GM21367 (cell line): ENCODE measurements around the gene SCARB1.

Source experiments
- ATAC-seq: cut with Tn5 transposase; IDR thresholded peaks from one replicate; pipeline ENCODE4 v1.9.1; 2021; ENCODE audit not compliant: unreplicated experiment

Gene SCARB1

DNA sequence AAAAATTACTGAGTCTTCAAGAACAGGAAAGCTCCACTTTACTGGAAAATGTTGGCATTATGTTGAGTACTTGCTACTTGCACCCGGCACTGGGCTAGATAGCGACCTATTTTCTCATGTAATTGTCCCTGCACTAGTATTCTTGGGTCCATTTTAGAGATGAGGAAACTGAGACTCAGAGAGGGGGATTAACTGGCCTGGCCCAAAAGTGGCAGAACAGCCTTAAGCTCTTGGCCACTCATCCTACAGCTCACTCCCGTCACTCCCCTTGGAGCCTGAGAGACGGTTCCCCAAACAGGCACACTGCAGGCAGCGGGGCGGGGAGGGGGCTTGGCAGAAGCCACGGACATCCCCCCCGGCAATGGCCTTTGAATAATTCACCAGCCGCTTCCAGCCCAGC lies 113.9 kb downstream of the SCARB1 start:
- ATAC-seq, result no peak

DNA sequence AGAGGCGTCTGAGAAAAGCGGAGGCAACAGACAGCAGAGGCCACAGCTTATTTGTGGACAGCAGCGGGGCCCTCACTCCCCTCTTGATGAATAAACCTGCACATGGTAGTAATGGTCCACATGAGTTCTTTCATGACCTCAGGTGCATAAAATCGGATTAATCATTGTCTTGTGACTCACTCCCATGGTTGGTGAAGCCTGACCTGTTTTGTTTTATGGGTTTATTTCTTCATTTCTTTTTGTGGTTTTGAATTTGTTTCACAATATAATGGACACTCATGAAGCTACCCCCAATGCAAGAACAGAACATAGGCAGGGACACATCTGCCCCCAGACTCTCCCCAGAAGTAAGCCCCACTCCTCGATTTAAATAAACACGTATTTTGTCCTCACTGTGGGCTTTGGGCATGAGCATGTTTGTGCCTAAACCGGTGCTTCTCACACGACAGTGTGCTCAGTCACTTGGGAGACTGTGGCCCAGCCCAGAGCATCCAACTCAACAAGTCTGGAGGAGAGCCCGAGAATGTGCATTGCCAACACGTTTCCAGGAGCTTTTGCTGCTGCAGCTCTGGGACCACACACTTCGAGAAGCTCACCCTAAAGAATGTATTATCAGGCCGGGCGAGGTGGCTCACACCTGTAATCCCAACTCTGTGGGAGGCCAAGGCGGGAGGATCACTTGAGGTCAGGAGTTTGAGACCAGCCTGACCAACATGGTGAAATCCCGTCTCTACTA lies 116.1 kb downstream of the SCARB1 start:
- ATAC-seq, result no peak

DNA sequence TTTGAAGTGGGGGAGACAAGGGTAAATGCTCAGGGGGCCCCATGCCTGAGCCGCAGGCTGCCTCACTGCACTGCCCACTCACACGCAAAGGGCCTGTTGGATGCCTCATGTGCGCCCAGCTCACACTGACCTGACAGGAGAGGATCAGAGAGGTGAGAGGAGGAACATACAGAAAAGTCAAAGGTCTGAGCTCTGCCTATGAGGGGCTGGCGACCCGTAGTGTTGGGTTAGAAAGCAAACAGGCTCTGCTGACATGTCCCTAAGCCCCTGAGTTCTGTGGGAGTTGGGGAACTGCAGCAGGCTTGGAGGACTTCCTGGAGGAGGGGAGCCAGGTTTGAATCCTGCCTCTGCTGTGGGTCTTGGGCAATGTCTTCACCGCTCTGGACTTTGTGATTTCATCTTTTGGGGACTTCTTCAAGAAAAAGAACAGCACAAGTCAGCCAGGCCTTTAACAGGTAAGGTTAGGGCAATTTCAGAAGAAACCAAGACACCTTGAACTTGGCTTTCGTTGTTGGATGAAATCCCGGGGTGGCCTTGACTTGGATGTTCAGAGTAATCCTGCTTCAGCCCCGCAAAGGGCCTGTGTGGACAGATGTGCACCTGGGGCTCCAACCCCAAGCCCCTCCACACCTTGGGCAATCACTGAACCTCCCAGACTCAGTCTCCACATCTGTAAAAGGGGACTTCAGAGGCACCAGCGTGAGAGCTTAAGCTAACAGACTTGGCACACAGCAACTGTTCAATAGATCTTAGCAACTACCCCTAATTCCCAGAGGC lies 116.8 kb downstream of the SCARB1 start:
- ATAC-seq, result no peak

DNA sequence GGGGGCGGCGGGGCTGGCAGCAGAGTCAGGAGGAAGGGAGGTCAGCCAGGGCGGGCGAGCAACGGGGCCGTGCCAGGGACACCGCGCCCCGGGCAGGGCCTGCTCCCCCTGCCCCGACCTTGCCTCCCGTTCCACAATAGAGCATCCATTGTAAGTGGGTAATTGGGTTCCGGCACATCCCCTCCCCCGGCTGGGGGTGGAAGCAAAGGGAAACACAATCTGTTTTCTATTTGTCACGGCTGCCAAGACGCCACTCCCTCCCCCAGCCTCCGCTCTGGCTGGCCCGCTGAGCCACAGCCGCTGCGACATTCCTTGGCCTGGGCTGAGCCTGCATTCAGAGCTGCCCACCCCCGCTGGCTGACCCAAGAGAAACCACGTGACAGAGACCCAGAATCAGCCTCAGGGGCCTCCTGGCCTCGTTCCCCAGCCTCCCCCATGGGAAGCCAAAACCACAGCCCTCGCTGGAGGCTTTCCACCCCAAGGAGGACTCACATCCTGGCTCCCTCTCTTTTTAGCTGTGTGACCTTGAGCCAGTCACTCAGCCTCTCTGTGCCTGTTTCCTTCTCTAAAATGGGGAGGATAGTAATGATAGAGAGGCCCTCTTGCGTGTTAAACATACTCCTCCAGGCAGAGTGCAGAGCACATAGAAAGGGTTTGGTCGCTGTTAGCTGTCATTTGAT lies 117.6 kb downstream of the SCARB1 start:
- no peak for ATAC-seq

DNA sequence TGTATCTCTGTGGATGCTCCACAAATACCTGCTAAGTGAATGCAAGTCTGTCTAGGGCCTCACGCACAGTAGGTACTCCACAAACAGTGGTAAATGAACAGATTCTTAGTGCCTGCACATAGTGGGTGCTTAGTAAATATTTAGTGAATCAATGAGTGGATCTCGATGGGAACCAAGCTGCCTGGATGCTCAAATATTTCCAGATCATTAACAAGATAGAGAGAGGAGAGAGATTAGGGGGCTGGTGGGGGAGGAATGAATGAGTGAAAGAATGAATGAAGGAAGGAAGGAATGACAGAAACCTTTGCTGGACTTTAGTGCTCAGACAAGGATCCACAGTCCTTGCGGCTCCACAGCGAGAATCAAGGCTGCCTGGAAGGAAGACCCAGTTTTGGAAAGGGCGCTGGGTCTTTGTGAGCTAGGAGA lies 118.2 kb downstream of the SCARB1 start:
- ATAC-seq, result no peak

DNA sequence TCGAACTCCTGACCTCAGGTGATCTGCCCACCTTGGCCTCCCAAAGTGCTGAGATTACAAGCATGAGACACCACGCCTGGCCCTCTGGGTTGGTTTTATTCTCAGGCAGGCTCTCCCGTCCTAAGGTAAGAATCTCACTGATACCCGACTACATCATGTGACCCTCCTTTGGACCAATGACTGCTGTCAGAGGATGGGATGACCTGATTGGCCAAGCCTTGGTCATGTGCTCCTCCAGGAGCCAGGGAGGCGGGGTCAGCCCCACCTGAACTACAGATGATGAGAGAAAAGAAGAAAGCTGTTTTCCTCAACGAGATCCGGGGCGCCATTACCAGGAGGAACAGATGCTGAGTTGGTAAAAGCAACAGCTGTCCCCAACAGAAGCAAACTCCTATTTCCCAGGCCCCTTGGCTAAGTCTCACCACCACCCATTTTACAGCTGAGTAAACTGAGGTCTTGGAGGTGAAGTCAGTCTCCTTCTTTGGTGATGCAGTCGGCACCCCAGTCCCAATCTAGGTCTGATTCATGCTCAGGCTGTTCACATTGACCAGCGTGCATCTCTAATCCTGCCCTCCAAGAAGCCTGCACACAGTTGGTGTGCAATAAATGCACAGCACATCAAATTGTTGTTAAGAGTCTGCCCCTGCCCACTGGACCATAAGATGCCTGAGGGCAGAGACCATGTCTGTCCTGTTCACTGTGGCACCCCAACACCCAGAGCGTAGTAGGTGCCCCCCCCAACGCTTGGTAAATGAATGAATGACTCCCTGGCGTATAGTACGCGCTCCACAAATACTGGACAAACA lies 118.8 kb downstream of the SCARB1 start:
- no peak for ATAC-seq

DNA sequence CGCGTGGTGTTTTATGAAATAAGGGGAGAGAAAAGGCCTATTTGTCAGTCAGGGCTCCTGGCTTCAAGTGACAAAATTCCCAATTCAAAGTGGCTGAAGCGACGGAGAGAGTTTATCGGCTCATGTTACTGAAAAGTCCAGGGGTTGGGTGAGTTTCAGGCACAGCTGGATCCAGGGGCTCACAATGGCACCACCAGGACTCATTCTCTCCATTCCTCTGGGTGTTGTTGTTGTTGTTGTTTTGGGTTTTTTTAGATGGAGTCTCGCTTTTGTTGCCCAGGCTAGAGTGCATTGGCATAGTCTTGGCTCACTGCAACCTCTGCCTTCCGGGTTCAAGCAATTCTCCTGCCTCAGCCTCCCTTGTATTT lies 119.4 kb downstream of the SCARB1 start:
- no peak for ATAC-seq

DNA sequence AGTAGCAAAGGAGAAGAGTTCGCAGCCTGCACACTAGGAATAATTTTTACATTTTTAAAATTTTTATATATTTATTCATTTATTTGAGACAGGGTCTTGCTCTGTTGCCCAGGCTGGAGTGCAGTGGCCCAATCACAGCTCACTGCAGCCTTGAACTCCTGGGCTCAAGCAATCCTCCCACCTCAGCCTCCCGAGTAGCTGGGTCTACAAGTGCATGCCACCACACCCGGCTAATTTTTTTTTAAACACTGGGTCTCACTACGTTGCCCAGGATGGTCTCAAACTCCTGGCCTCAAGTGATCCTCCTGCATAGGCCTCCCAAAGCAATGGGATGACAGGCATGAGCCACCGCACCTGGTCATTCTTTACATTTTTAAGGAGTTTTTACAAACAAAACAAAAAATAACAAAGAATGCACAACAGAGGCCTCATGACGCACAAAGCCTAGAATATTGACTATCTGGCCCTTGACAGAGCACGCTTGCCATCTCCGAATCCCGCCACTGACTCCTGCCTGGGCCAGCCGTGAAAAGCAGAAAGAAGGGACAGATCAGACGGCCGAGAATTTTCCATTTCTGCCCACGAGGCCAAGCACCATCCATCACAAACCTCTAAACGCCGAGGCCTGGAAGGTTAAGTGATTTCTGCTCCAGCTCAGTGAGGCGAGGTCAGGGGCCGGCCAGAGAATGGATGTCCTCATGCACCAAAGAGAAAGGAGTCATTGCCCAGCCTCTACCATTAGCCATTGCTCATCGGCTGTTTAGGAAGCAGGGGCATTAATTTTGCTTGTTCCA lies 120.0 kb downstream of the SCARB1 start:
- no peak for ATAC-seq

DNA sequence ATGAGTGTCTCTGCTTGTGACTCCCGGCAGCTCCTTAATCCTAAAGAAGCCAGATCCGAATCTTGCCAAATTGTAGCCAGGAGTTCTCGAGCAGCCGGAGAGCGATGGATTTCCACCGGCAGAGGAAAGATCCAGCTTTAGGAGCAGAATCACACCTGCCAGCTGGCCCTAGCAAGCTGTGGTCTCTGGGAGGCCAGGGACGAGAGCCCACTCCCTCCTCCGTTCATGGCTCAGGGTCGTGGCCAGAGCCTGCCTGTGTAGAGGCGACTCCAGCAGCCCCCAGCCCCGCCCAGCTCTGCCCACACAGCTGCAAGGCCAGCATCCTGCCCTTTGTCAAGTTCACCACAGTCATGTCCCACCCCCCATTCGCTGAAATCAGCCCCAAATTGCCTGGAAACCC lies 121.0 kb downstream of the SCARB1 start:
- ATAC-seq, result no peak

DNA sequence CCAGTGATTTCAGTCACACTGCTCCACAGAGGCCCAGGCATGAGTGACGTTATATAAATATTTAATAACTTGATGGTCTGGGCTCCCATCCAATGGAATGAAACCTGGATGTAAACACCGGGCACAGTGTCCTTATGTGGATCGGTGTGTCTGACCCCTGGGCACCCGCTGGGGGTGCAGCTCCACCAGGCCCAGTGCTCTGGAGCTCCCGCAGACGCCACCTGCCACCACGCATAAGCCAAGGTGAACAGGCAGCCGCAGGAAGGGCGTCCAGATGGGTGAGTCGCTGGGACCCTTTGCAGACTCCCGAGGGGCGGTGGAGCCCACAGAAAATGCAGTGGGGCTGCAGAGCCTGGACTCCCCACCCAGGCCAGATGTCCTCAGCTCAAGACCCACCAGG lies 121.6 kb downstream of the SCARB1 start:
- no peak for ATAC-seq

DNA sequence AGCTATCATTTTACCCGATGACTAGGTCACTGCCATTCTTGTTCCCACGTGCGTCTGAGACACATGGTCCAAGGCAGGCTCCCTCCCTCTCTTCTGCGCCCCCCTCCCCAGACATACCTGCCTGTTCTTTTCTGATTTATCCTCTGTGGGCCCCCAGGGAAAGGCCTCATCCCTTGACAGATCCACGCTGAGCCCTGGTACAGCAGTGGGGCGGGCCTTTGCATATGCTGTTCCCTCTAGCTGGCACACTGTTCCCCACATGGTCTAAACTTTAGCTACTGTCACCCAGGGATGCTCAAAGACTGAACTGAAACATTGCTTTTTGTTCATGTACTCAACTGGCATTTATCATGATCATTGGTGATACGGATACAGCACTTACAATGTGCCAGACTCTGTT lies 122.5 kb downstream of the SCARB1 start:
- ATAC-seq, result no peak

DNA sequence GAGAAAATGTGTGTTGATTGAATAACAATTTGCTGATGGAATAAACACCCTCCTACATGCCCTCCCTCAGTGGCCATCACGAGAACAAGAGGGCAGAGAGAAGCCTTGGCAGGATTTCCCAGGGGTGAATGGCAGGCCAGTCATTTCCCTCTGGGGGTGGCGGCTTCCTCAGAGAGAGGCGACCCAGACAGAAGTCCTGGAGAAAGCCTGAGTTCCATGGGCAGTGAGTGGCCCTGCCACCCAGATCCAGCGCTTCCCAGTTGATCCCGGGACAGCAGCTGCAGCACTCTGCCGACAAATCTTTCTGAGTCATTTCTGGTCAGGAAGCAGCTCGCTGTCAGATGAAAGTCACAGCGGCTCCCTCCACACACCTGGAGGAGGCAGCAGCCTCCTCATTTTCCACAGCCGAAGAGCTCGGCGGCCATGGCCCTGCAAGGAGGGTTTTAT lies 123.0 kb downstream of the SCARB1 start:
- no peak for ATAC-seq

DNA sequence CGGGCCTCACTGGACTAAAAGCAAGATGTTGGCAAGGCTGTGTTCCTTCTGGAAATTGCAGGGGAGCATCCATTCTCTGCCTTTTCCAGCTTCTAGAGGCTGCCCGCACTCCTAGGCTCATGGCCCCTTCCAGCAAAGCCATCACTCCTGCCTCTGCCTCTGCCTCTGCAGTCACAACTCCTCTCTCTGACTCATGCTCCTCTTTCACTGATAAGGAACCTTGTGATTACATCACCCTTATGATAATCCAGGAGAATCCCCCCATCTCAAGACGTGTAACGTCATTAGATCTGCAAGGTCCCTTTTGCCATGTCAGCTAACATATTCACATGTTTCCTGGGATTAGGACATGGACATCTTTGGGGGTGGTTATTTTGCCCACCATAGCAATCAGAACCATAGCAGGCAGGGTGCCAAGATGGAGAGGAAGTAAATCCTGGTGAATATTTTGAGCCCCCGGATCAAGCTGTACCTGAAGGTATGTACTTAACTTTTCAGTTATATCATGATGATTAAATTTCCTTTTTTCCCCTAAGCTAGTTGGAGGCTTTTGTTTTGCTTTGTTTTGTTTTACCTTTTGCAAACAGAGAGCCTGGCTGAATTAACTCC lies 123.6 kb downstream of the SCARB1 start:
- ATAC-seq, result no peak

DNA sequence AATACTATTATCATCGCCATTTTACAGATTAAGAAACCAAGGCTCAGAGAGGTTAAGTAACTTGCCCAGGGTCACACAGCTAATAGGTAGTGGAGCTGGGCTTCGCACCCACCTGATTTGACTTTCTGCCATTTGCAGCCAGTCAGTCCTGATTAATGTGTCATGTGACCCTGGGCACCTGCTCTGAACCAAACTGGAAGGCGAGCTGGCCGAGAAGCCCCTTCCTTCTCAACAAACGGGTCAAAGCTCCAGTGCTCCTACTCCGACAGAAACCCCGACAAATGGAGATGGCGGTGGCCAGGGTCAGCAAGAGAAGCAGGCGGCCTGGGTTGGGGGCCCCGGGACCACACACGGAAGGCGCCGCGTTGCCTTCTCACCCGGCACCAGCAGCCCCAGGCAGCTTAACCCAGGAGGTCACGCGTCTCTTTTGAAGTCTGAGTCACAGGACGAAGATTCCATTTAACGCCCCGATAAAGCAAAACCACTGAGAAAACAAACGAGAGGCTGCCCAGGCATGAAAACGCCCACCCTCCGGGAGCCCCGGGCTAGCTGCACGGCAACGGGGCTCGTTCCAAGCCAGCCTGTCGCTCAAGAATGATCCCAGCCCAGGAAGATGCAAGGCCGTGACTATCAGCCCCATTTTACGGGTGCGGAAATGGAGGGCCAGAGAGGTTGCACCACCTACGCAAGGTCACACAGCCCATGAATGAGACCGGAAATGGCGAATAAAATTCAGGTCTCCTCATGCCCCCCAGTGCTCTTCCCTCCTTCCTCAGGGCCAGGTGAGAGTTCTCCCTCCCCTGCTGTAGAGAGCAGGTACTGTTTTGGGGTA lies 124.8 kb downstream of the SCARB1 start:
- no peak for ATAC-seq

DNA sequence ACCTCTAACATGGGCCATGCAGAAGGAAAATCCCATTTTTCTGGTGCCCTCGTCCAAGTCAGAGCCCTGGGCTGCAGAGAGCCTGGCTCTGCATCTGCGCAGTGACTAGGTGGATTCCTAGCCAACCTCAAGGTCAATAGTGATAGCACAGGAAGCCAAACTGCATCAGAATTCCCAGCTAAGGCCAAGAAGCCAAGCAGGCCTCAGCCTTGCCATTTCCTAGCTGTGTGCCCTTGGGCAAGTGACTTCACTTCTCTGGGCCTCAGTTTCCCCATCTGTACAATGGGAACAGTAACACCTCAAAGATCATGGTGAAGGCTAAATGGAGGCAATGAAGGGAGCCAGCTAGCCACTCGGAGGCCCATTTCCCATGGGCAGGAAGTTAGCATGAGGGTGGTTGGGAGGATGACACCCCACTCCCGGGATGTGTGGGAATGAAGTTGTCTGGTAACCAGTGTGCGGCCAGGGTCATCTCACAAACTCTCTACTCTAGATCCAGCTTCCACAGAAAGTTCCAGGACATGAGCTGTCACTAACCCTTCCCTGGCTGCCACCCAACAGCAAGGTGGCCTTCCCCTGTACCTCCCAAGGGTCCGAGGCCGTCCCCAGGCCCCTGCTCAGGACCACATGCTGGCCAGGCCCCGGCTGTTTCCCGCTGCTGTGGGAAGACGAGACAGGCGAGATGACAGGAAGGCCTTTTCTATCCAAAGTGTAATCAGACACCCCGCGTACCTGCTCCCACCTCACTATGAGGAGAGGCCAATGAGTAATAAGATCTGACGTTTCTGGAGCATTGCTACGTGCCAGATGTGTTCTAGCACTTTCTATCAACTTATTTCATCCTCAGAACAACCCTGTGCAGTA lies 125.7 kb downstream of the SCARB1 start:
- ATAC-seq, result no peak

DNA sequence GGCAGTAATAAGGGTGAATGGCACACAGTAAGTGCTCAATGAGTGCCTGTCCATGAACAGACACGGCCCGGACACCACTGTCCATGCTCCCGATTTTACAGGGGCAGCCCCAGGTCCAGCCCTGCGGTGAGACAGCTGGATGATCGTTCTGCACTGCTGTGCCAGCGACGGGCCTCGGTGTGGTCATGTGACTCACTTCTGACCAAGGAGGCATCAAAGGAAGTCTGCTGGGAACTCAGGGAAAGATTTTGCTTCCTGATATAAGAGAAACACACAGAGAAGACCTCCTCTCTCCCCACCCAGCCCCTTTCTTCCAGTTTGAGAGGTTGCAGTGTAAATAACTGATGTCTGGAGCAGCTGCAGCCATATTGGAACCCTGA lies 126.6 kb downstream of the SCARB1 start:
- ATAC-seq, result no peak

DNA sequence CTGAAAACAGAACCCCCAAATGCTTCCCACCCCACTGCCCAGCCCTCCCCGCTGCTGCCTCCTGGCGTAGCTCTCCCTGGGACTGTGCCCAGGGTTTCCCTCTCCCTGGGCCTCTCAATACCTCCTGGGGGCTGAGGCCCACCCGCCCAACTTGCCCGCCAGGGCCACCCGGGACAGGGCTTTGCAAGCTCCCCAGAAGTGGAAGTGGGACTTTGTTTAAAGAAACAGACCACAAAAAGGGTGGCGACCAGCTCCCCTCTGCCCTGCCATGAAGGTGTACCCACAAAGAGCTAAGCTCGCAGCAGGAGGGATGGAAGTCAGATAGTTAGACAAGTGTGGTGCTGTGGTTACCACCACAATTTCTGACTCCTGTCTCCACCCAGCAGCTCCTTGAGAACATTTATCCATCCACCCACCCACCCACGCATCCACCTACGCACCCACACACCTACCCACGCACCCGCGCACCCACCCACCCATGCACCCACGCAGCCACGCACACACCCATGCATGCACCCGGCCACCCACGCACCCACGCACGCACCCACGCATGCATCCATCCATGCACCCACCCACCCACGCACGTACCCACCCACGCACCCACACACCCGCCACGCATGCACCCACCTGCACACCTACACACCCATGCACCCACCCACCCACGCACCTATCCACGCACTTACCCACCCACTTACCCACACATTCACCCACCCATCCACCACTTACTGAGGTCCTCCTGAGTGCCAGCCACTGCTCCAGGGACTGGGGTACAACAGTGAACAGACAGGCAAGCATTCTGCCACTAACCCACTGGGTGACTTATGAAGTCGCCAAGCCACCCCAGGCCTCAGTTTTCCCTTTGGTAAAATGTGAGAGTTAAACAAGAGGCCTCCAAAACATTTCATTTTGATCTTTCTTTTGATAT lies 127.3 kb downstream of the SCARB1 start:
- ATAC-seq, result no peak
